Activated CD8-positive, alpha-beta T cell treated with anti-CD3 and anti-CD28 coated beads, Interleukin-2, amount 10 ng/mL, durations not matched to agents 7 days and 5 days (primary cell): Measurements from ENCODE around the gene TRMT112. TPM values are rescaled to one million over a fixed set of nuclear protein-coding genes. Genes with fewer than 3 reads are reported as not detected.

Source experiments
- ATAC-seq: fragments of 150-1000 bp; cut with Tn5 transposase; one replicate; pipeline ENCODE4 v1.10.0; 2021; ENCODE audit warnings: moderate library complexity
- CTCF ChIA-PET: fragments of 350-600 bp; sonication (Branson Sonifier 250); formaldehyde crosslinking; loops from one replicate; lab custom pipeline; 2021; ENCODE audit warnings: antibody characterized with exemption; lab: Charles Lee
- POLR2A ChIA-PET: fragments of 350-600 bp; sonication (Branson Sonifier 250); formaldehyde crosslinking; loops from one replicate; lab custom pipeline; 2021; ENCODE audit warnings: antibody characterized with exemption; lab: Charles Lee
- DNase-seq: peaks from one replicate; pipeline ENCODE4 v3.0.0-alpha.2; 2020
- H3K27ac Mint-ChIP-seq: one replicate; pipeline ENCODE4 v1.8.0; 2021; ENCODE audit warnings: mild to moderate bottlenecking, mixed read lengths
- H3K27me3 Mint-ChIP-seq: one replicate; pipeline ENCODE4 v1.8.0; 2021; ENCODE audit warnings: low read depth, mixed read lengths
- H3K36me3 Mint-ChIP-seq: one replicate; pipeline ENCODE4 v1.8.0; 2021; ENCODE audit warnings: low read depth, mixed read lengths
- H3K4me1 Mint-ChIP-seq: one replicate; pipeline ENCODE4 v1.8.0; 2021; ENCODE audit warnings: low read depth, mixed read lengths
- H3K4me3 Mint-ChIP-seq: one replicate; pipeline ENCODE4 v1.8.0; 2021; ENCODE audit warnings: mild to moderate bottlenecking, mixed read lengths
- H3K9me3 Mint-ChIP-seq: one replicate; pipeline ENCODE4 v1.8.0; 2022; ENCODE audit warnings: mixed read lengths; ENCODE audit not compliant: insufficient read depth
- total RNA-seq, 2 experiments: library from RNA; stranded (reverse); gene quantifications; one replicate each; pipeline ENCODE4 v1.2.3, GENCODE V29; 2021

The TRMT112 gene
- 100 to 1,000 TPM; 154 to 165 TPM for total RNA-seq

DNA sequence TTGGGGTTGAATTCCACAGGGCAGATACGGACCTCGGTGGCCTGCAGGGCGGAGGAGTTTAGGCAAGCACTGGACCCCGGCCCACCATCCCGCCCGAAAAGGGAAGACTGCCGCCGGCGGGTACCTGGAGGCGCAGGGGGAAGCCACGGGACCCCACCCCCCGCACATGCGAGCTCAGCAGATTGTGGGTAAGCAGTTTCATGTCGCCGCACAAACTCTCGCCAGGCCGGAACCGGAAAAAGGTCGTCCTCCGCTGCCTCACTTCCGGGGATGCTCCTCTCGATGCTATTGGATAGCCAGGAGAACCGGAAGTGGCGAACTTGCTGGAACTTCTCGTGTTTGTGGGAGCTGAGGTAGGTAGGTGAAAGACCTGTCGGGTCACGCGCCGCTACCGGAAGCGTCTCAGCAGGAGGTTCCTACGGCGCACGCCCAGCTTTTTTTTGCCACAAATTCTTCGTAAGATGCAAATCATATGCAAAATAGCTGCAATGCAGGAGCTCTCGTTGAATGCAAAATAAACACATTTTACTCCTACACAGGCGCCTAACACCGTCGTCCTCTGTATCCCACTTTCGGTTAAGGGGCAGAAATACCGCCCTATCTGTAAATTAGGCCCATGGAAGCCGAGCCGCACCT is at the start of gene TRMT112:
Gene TRMT112, minus strand, starts transcription at position 235 of the 636 bp plus-strand sequence. Its CDS starts 33 bp downstream, at position 202.
- Mint-ChIP-seq H3K4me3 (peak within 1 kb of the TSS; percentile 89), H3K27ac (peak within 1 kb of the TSS; percentile 100), H3K4me1 (peaks cover 54% of the 10 kb centered on the region), H3K36me3 (peaks cover 48% of the 10 kb centered on the region), H3K27me3 (no peaks in the 10 kb centered on the region), H3K9me3 (no peaks in the 10 kb centered on the region)
- ATAC-seq (peak; percentile 76), DNase-seq (peak; percentile 99)
- CTCF ChIA-PET: interaction anchor here (0.6 to 5.3 kb wide), 33 partner anchors 8 to 800 kb away, joined by 3 to 137 read pairs (median 4); partner anchors contain the start of genes BAD, CCDC88B, ESRRA and FERMT3
- POLR2A ChIA-PET: interaction anchor here (0.7 to 3.9 kb wide), 24 partner anchors 10 to 794 kb away, joined by 3 to 44 read pairs (median 4); partner anchors contain the start of genes BAD, CCDC88B, ESRRA and FERMT3

DNA sequence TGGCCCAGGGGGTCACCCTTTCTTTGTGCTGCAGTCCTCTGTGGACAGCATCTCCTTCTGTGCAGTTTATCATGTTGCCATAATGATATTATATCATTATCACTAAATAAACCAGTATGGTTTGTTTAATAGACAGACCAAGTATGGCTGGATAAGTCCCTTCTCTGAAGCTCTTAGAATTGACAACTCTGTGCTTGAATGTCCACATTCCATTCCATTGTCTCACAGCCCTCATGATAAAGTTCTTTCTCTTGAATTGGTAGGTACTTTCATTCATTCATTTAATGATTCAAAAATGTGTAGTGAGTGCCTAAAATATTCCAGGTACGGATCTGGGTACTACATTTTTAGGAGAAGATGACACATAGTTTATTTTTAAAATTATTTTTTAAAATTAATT is 49.4 kb upstream of the TRMT112 start:
- Mint-ChIP-seq H3K4me1 (peaks cover 7% of the 10 kb centered on the region), H3K9me3 (no peaks in the 10 kb centered on the region), H3K27ac (no peak overlapping the region), H3K4me3 (no peak overlapping the region), H3K27me3 (no peaks in the 10 kb centered on the region), H3K36me3 (peaks cover 57% of the 10 kb centered on the region)
- DNase-seq (no peak), ATAC-seq (no peak)
- POLR2A ChIA-PET: no interaction called here
- CTCF ChIA-PET: interaction anchor here (0.7 kb wide), 1 partner anchor 12 kb away, joined by 4 read pairs; no protein-coding TSS in a partner anchor

DNA sequence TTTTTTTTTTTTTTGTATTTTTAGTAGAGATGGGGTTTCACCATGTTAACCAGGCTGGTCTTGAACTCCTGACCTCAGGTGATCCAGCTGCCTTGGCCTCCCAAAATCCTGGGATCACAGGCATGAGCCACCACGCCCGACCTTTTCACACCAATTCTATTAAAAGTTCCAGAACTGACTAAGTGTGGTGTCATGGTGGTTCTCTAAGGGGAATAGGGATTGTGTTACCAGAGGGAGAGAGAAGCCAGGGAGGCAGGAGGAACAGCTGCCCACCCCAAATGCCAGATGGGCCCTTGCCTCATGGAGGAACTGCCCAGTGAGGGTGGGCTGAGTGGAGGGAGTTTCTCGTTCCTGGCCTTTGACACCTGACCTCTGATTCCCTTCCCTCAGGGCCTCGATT is 47.6 kb upstream of the TRMT112 start:
- ATAC-seq (no peak), DNase-seq (no peak)
- Mint-ChIP-seq H3K4me1 (peaks cover 20% of the 10 kb centered on the region), H3K36me3 (peaks cover 69% of the 10 kb centered on the region), H3K27me3 (no peaks in the 10 kb centered on the region), H3K4me3 (no peak overlapping the region), H3K9me3 (no peaks in the 10 kb centered on the region), H3K27ac (no peak overlapping the region)
- ChIA-PET CTCF (no interaction called here), POLR2A (no interaction called here)

DNA sequence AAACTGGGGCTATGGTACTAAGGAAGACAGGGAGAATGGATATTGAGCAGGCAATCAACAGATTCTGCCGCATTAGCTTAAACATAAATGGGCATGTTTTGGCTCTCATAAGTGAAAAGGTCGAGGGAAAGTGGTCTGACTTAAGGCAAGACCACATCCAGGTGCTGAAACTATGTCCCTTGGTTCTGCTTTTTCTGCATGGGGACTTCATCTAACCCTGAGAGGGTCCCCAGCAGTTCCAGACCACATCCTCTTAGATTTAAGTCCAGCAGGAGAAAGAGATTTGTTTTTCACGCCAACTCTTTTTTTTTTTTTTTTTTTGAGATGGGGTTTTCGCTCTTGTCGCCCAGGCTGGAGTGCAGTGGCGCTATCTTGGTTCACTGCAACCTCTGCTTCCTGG is 47.1 kb upstream of the TRMT112 start:
- peaks cover 65% of the 10 kb centered on the region for H3K36me3 Mint-ChIP-seq
- ATAC-seq: no peak
- no peak overlapping the region for H3K27ac Mint-ChIP-seq
- CTCF ChIA-PET: no interaction called here
- POLR2A ChIA-PET: no interaction called here
- H3K27me3 Mint-ChIP-seq: no peaks in the 10 kb centered on the region
- H3K4me3 Mint-ChIP-seq: no peak overlapping the region
- H3K4me1 Mint-ChIP-seq: peaks cover 25% of the 10 kb centered on the region
- no peaks in the 10 kb centered on the region for H3K9me3 Mint-ChIP-seq
- no peak for DNase-seq

DNA sequence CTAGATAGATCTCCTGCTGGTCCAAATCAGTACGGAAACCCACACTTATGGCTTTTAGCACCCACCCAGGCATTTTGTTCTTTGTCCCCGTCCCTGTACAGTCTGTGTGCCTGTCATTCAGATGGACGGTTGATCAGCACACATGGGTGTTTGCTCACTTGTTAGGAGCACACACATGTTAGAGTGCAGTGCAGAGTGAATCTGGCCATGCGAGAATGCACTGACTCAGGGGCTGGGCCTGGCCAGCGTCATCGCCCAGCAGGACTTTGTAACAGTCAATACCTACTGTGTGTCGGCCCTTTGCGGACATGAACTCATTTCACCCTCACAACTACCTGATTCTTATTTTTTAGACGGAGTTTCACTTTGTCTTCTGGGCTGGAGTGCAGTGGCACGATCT is 45.0 kb upstream of the TRMT112 start:
- no peak overlapping the region for H3K4me3 Mint-ChIP-seq
- peaks cover 37% of the 10 kb centered on the region for H3K4me1 Mint-ChIP-seq
- no peaks in the 10 kb centered on the region for H3K27me3 Mint-ChIP-seq
- ATAC-seq: no peak
- no peak overlapping the region for H3K27ac Mint-ChIP-seq
- POLR2A ChIA-PET: no interaction called here
- H3K36me3 Mint-ChIP-seq: peaks cover 53% of the 10 kb centered on the region
- CTCF ChIA-PET: interaction anchor here (3.4 kb wide), 1 partner anchor 87 kb away, joined by 18 read pairs; no protein-coding TSS in a partner anchor
- no peak for DNase-seq
- no peaks in the 10 kb centered on the region for H3K9me3 Mint-ChIP-seq

DNA sequence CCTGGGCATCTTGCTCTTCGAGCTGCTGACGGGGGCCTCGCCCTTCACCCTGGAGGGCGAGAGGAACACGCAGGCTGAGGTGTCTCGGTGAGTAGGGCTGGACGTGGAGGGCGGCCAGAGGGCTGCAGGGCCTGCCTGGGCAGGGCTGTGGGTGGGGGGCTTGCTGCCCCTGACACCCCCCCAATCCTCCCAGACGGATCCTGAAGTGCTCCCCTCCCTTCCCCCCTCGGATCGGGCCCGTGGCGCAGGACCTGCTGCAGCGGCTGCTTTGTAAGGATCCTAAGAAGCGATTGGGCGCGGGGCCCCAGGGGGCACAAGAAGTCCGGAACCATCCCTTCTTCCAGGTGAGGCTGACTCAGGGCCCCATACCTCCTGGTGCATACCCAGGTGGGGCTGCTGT is 44.3 kb upstream of the TRMT112 start:
- CTCF ChIA-PET: interaction anchor here (0.7 to 3.4 kb wide), 3 partner anchors 11 to 88 kb away, joined by 3 to 18 read pairs (median 3); no protein-coding TSS in a partner anchor
- no peak for ATAC-seq
- H3K27ac Mint-ChIP-seq: no peak overlapping the region

DNA sequence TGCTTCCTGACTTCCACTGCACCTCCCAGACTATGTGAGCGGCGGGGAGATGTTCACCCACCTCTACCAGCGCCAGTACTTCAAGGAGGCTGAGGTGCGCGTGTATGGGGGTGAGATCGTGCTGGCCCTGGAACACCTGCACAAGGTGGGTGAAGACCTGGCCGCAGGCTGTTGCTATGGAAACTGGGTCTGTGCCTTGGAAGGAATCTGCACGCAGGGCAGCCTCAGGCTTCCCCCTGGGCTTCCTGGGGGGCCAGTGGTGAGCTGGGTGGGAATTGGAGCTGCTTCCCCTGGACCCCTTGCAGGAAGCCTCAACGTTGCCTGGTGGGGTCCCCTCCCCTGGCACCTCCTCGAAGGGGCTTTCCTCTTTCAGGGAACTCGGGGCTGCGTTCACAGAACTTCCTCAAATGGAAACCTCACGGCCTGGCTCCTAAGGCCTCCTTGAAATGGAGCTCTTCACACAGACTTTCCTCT is 43.1 kb upstream of the TRMT112 start:
- no peak overlapping the region for H3K27ac Mint-ChIP-seq
- no peak for ATAC-seq

More for the DNA sequence above, 44.3 kb upstream of the TRMT112 start:
- Mint-ChIP-seq H3K9me3 (no peaks in the 10 kb centered on the region), H3K36me3 (peaks cover 52% of the 10 kb centered on the region), H3K4me1 (peaks cover 39% of the 10 kb centered on the region), H3K27me3 (no peaks in the 10 kb centered on the region), H3K4me3 (no peak overlapping the region)
- no peak for DNase-seq
- POLR2A ChIA-PET: no interaction called here

DNA sequence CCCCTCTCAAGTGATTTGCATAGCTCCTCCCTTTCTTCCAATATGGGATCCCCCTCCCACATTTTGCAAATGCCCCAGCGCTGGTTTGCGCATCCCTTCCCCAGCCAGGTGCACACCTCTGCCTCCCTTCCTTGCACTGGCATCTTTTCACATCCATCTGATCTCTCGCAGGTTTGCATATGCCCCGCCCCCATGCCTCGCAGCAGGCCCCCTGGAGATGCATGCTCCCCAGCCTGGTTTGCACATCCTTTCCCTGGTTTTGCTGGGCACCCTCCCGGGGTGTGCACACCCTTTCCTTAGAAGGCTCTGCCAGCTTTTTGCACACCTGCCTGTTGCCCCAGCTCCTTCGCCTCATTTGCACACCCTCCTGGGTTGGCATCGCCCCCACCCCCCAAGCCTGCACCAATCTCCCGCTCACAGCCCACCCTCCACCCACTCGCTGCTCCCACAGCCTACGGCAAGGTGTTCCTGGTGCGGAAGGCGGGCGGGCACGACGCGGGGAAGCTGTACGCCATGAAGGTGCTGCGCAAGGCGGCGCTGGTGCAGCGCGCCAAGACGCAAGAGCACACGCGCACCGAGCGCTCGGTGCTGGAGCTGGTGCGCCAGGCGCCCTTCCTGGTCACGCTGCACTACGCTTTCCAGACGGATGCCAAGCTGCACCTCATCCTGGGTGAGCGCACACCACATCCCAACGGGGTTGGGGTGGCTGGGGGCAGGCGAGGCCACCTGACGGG is 42.5 kb upstream of the TRMT112 start:
- ATAC-seq (peak; percentile 20), DNase-seq (peak; percentile 50)
- CTCF ChIA-PET: interaction anchor here (0.7 to 3.4 kb wide), 7 partner anchors 17 to 290 kb away, joined by 3 to 18 read pairs (median 3); no protein-coding TSS in a partner anchor
- Mint-ChIP-seq H3K4me3 (peak overlapping the region; percentile 82), H3K27me3 (no peaks in the 10 kb centered on the region), H3K9me3 (no peaks in the 10 kb centered on the region), H3K36me3 (peaks cover 41% of the 10 kb centered on the region), H3K27ac (peak overlapping the region; percentile 79), H3K4me1 (peaks cover 50% of the 10 kb centered on the region)
- POLR2A ChIA-PET: interaction anchor here (0.8 kb wide), 1 partner anchor 30 kb away, joined by 4 read pairs; no protein-coding TSS in a partner anchor

More for the DNA sequence above, 43.1 kb upstream of the TRMT112 start:
- Mint-ChIP-seq H3K9me3 (no peaks in the 10 kb centered on the region), H3K4me3 (peak overlapping the region; percentile 82), H3K27me3 (no peaks in the 10 kb centered on the region), H3K4me1 (peaks cover 44% of the 10 kb centered on the region), H3K36me3 (peaks cover 45% of the 10 kb centered on the region)
- ChIA-PET CTCF (interaction anchor here (0.6 to 3.4 kb wide), 8 partner anchors 18 to 289 kb away, joined by 3 to 18 read pairs (median 4); partner anchors contain the start of genes PRDX5 and TRMT112), POLR2A (interaction anchor here (0.8 kb wide), 2 partner anchors 29 to 43 kb away, joined by 3 to 4 read pairs; partner anchors contain the start of gene PRDX5)
- no peak for DNase-seq

DNA sequence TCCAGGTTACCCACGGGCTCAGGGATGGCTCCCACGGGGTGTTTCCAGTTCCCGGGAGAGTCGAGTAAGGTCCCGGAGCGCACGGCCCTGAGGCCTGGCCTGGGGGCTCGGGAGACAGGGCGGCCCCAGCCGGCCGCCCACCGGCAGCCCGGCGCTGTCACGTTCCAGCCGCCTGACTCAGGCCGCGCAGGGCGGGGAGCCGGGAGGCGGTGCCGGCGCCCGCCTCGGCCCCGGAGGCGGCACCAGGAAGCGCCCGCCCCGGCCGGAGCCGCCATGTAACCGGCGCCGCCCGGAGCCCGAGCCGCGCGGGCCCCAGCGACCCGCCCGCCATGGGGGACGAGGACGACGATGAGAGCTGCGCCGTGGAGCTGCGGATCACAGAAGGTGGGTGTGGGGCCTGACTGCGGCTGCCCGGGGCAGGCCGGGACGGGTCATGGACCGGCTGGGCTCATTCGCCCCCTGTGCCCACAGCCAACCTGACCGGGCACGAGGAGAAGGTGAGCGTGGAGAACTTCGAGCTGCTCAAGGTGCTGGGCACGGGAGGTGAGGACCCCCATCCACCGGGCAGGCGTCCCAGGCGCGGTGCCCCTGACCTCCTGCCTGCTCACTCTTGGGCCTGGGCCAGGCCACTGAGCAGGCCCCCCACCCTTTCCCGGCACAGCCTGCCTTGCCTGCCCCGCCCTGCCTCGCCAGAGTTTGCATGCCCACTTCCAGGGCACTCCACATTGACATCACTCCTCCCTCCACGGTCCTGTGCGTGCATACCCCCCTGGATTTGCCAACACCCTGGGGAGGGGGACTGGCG is 41.8 kb upstream of the TRMT112 start, which contains the start of gene RPS6KA4:
Gene RPS6KA4, plus strand, starts transcription at position 256 of the 805 bp plus-strand sequence. Its CDS starts 74 bp downstream, at position 330.
- ChIA-PET POLR2A (interaction anchor here (1.1 kb wide), 1 partner anchor 153 kb away, joined by 3 read pairs; the partner anchor contains the start of gene FERMT3), CTCF (interaction anchor here (0.7 to 7.1 kb wide), 5 partner anchors 27 to 290 kb away, joined by 3 to 39 read pairs (median 9); no protein-coding TSS in a partner anchor)
- H3K27ac Mint-ChIP-seq: peak within 1 kb of the TSS; percentile 79
- H3K4me3 Mint-ChIP-seq: peak within 1 kb of the TSS; percentile 82
- H3K9me3 Mint-ChIP-seq: no peaks in the 10 kb centered on the region
- no peaks in the 10 kb centered on the region for H3K27me3 Mint-ChIP-seq
- peak; percentile 87 for ATAC-seq
- peaks cover 51% of the 10 kb centered on the region for H3K4me1 Mint-ChIP-seq
- peaks cover 37% of the 10 kb centered on the region for H3K36me3 Mint-ChIP-seq
- peak; percentile 51 for DNase-seq

DNA sequence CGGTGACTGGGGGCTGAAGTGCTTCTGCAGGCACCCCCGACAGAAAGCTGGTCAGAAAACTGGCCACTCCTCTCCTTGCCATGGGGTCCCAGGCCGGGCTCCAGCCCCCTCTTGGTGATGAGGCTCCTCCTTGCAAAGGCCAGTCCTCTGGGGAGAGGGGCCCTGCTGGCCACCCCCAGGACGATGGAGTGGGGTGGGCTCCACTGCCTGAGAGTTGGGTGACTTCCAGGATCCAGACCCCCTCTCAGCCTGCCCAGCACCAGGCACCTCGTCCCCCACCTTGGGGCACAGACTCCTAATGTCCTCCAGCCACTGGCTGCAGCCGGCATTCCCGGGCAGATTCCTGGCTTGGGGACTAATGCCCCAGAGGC is 41.2 kb upstream of the TRMT112 start:
- ChIA-PET POLR2A (interaction anchor here (0.7 to 1.1 kb wide), 2 partner anchors 41 to 152 kb away, joined by 3 read pairs; partner anchors contain the start of genes FERMT3, PRDX5 and TRMT112), CTCF (interaction anchor here (0.8 to 7.1 kb wide), 3 partner anchors 28 to 90 kb away, joined by 3 to 39 read pairs (median 4); partner anchors contain the start of genes PRDX5 and TRMT112)
- H3K27me3 Mint-ChIP-seq: no peaks in the 10 kb centered on the region
- peak overlapping the region; percentile 69 for H3K4me3 Mint-ChIP-seq
- no peaks in the 10 kb centered on the region for H3K9me3 Mint-ChIP-seq
- DNase-seq: no peak
- ATAC-seq: no peak
- H3K4me1 Mint-ChIP-seq: peaks cover 52% of the 10 kb centered on the region
- H3K27ac Mint-ChIP-seq: no peak overlapping the region
- peaks cover 35% of the 10 kb centered on the region for H3K36me3 Mint-ChIP-seq
